ENCODE measurements around the gene RSBN1. TPM values are rescaled to one million over a fixed set of nuclear protein-coding genes. Genes with fewer than 3 reads are reported as not detected.

Gene RSBN1
- total and polyA plus RNA-seq, 2 experiments from 2014 or later: 15.4 to 17.4 TPM

- TF ChIP-seq CREB1 (CRISPR knock-in tag; IDR thresholded peaks at IDR 0.05; ENCODE audit: low read depth) (no peak), EZH2 (IDR thresholded peaks at IDR 0.05; ENCODE audit: low read depth, unreplicated experiment) (no peak), JUNB (IDR thresholded peaks at IDR 0.05; ENCODE audit: unreplicated experiment) (no peak), EZH2phosphoT487 (IDR thresholded peaks at IDR 0.05; ENCODE audit: unreplicated experiment) (no peak), ZNF331 (CRISPR knock-in tag; IDR thresholded peaks at IDR 0.05; ENCODE audit: low read depth) (no peak), ZNF114 (CRISPR knock-in tag; IDR thresholded peaks at IDR 0.05) (no peak), REST (IDR thresholded peaks at IDR 0.05; ENCODE audit: unreplicated experiment) (no peak), POLR2AphosphoS5 (IDR thresholded peaks at IDR 0.05; ENCODE audit: low read depth) (no peak)
- TF ChIP-seq, protein P1, sequence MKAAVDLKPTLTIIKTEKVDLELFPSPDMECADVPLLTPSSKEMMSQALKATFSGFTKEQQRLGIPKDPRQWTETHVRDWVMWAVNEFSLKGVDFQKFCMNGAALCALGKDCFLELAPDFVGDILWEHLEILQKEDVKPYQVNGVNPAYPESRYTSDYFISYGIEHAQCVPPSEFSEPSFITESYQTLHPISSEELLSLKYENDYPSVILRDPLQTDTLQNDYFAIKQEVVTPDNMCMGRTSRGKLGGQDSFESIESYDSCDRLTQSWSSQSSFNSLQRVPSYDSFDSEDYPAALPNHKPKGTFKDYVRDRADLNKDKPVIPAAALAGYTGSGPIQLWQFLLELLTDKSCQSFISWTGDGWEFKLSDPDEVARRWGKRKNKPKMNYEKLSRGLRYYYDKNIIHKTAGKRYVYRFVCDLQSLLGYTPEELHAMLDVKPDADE (IDR thresholded peaks at IDR 0.05): no peak
Observed at GRCh38 chr1:113808450-113809195, 3.7 kb downstream of the RSBN1 start (continued).

DNA sequence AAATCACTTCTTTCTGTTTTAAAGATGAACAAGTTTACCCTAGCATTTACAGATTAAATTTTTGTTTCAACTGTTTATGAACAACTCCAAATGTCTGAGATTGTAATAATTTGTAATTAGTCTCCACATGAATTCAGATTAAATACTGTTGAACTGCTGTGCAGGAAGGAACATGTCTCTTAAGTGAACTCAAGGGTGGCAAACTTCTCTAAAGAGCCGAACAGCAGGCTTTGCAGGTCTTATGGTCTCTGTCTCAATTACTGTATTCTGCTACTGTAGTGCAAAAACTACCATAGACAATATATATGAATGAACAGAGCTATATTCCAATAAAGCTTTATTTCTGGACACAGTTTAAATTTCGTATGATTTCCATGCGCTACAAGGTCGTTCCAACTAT, 6.6 kb downstream of the RSBN1 start:
- peaks cover 15% of the 10 kb centered on the region for H3K4me1 Mint-ChIP-seq
- no peak overlapping the region for H3K27ac Mint-ChIP-seq
- peaks cover 100% of the 10 kb centered on the region for H3K79me2 ChIP-seq (replicated peaks; ENCODE audit: insufficient read depth)
- H3F3A ChIP-seq (replicated peaks; ENCODE audit: low read depth): no peaks in the 10 kb centered on the region
- no peak overlapping the region for H3K4me2 ChIP-seq
- ATAC-seq (no peak), DNase-seq (ENCODE audit: low spot score) (no peak)
- TF ChIP-seq, protein P1 (IDR thresholded peaks at IDR 0.05): no peak
- H3K4me1 ChIP-seq (ENCODE audit: insufficient read depth): peaks cover 18% of the 10 kb centered on the region
- H3K36me3 Mint-ChIP-seq (ENCODE audit: low read depth): peaks cover 7% of the 10 kb centered on the region; the same call in 2 of the 3 replicates
- no peaks in the 10 kb centered on the region for H3K27me3 Mint-ChIP-seq (ENCODE audit: insufficient read depth, low read depth, poor library complexity)
- H2AFZ ChIP-seq: no peak overlapping the region
- H3K4me3 ChIP-seq: no peak overlapping the region
- H3K36me3 ChIP-seq (ENCODE audit: insufficient read depth): no peaks in the 10 kb centered on the region
- H3K27ac ChIP-seq (ENCODE audit: low read depth): no peak overlapping the region
- no peaks in the 10 kb centered on the region for H3K27me3 ChIP-seq (ENCODE audit: insufficient read depth)
- H3K9me3 Mint-ChIP-seq: no peaks in the 10 kb centered on the region
- H3K4me3 Mint-ChIP-seq: no peak overlapping the region
- no peaks in the 10 kb centered on the region for H3K9me2 ChIP-seq (ENCODE audit: insufficient read depth)
- H4K20me1 ChIP-seq (replicated peaks; ENCODE audit: insufficient read depth): peaks cover 38% of the 10 kb centered on the region; the same call in 1 of the 2 replicates
